Glutamatergic neuron (in vitro differentiated cells): Measurements from ENCODE around the gene WDR91. TPM values are rescaled to one million over a fixed set of nuclear protein-coding genes. Genes with fewer than 3 reads are reported as not detected.

Experiments used
- DNase-seq: peaks from one replicate; pipeline ENCODE4 v3.0.0; 2022
- H3K27ac Mint-ChIP-seq: one replicate; pipeline ENCODE4 v1.8.0; 2020; ENCODE audit warnings: mild to moderate bottlenecking, mixed read lengths, inconsistent platforms; ENCODE audit not compliant: unreplicated experiment
- H3K27me3 Mint-ChIP-seq: one replicate; pipeline ENCODE4 v1.8.0; 2020; ENCODE audit warnings: mild to moderate bottlenecking, moderate library complexity, mixed read lengths, inconsistent platforms; ENCODE audit not compliant: unreplicated experiment
- H3K36me3 Mint-ChIP-seq: one replicate; pipeline ENCODE4 v1.8.0; 2020; ENCODE audit warnings: mild to moderate bottlenecking, mixed read lengths, inconsistent platforms; ENCODE audit not compliant: unreplicated experiment
- H3K4me1 Mint-ChIP-seq: one replicate; pipeline ENCODE4 v1.8.0; 2020; ENCODE audit warnings: mild to moderate bottlenecking, low read depth, mixed read lengths, inconsistent platforms; ENCODE audit not compliant: unreplicated experiment
- H3K4me3 Mint-ChIP-seq: one replicate; pipeline ENCODE4 v1.8.0; 2020; ENCODE audit warnings: mild to moderate bottlenecking, mixed read lengths, inconsistent platforms; ENCODE audit not compliant: unreplicated experiment
- H3K9me3 Mint-ChIP-seq: one replicate; pipeline ENCODE4 v1.8.0; 2020; ENCODE audit warnings: mild to moderate bottlenecking, moderate library complexity, mixed read lengths, inconsistent platforms; ENCODE audit not compliant: unreplicated experiment
- CTCF ChIP-seq: fragments of 200-600 bp; sonication (generic); IDR thresholded peaks from one replicate; pipeline ENCODE4 v1.5.0; 2021; ENCODE audit not compliant: partially characterized antibody, unreplicated experiment
- total RNA-seq: library from RNA; stranded (reverse); fragmentation: NEBNext Ultra II Directional; extraction: Animal tissue kit (Norgen Biotek cat#: 25700); gene quantifications from one replicate; pipeline ENCODE4 v1.2.1, GENCODE V29; 2021; ENCODE audit not compliant: unreplicated experiment

WDR91 gene
- total RNA-seq, 1 donor from 2014 or later: 24.5 TPM

GRCh38 chr7:135168001-135168400 lies 43.3 kb downstream of the WDR91 start:
- Mint-ChIP-seq H3K4me3 (no peak overlapping the region), H3K27me3 (peaks cover 1% of the 10 kb centered on the region), H3K36me3 (peaks cover 6% of the 10 kb centered on the region), H3K9me3 (peaks cover 8% of the 10 kb centered on the region), H3K4me1 (peaks cover 9% of the 10 kb centered on the region), H3K27ac (no peak overlapping the region)
- TF ChIP-seq CTCF: no peak
- DNase-seq: no peak

GRCh38 chr7:135167365-135167917 lies 43.9 kb downstream of the WDR91 start:
- no peak overlapping the region for H3K27ac Mint-ChIP-seq
- peaks cover 9% of the 10 kb centered on the region for H3K4me1 Mint-ChIP-seq
- no peak for TF ChIP-seq CTCF
- H3K9me3 Mint-ChIP-seq: peaks cover 11% of the 10 kb centered on the region
- no peak overlapping the region for H3K4me3 Mint-ChIP-seq
- peaks cover 1% of the 10 kb centered on the region for H3K27me3 Mint-ChIP-seq
- H3K36me3 Mint-ChIP-seq: peaks cover 12% of the 10 kb centered on the region
- DNase-seq: no peak

- Mint-ChIP-seq H3K4me1 (peaks cover 11% of the 10 kb centered on the region), H3K36me3 (peaks cover 16% of the 10 kb centered on the region), H3K4me3 (no peak overlapping the region), H3K27me3 (peaks cover 1% of the 10 kb centered on the region), H3K9me3 (peaks cover 14% of the 10 kb centered on the region), H3K27ac (no peak overlapping the region)
- TF ChIP-seq CTCF: no peak
- DNase-seq: no peak
Observed at GRCh38 chr7:135166338-135166990, 44.9 kb downstream of the WDR91 start.

GRCh38 chr7:135165862-135166261 lies 45.5 kb downstream of the WDR91 start:
- Mint-ChIP-seq H3K27ac (no peak overlapping the region), H3K4me1 (peaks cover 12% of the 10 kb centered on the region), H3K36me3 (peaks cover 16% of the 10 kb centered on the region), H3K4me3 (no peak overlapping the region), H3K27me3 (peaks cover 1% of the 10 kb centered on the region), H3K9me3 (peaks cover 16% of the 10 kb centered on the region)
- no peak for DNase-seq
- TF ChIP-seq CTCF: no peak

- no peak for TF ChIP-seq CTCF
- Mint-ChIP-seq H3K27ac (no peak overlapping the region), H3K36me3 (peaks cover 16% of the 10 kb centered on the region), H3K27me3 (peaks cover 1% of the 10 kb centered on the region), H3K9me3 (peaks cover 14% of the 10 kb centered on the region), H3K4me1 (peaks cover 19% of the 10 kb centered on the region), H3K4me3 (no peak overlapping the region)
- DNase-seq: no peak
Observed at GRCh38 chr7:135164357-135165061, 46.8 kb downstream of the WDR91 start.
